Gastroesophageal sphincter (tissue), 4 donors: Measurements from ENCODE around the gene SAMD4A. TPM values are rescaled to one million over a fixed set of nuclear protein-coding genes. Genes with fewer than 3 reads are reported as not detected.

Experiments used
- ATAC-seq: fragments of 150-250 bp; one replicate; pipeline ENCODE4 v1.9.1; 2016; ENCODE audit warnings: mild to moderate bottlenecking, moderate library complexity
- H3K27ac ChIP-seq, 4 donors: fragments of 200-600 bp; sonication (generic) in 3 of 4; 1 replicate in 3 of 4; 2 replicates in 1 of 4; pipeline ENCODE4 v1.5.1; 2016 to 2019
- H3K27me3 ChIP-seq: fragments of 200-600 bp; sonication (generic); one replicate; pipeline ENCODE4 v1.5.1; 2019
- H3K36me3 ChIP-seq, 2 donors: fragments of 200-600 bp; sonication (generic); one replicate each; pipeline ENCODE4 v1.5.1; 2019; ENCODE audit warnings: control low read depth in 1 of 2
- H3K4me1 ChIP-seq, 3 donors: fragments of 200-600 bp; sonication (generic); 1 replicate in 2 of 3; 2 replicates in 1 of 3; pipeline ENCODE4 v1.5.1; 2016 to 2019; ENCODE audit warnings: control low read depth in 2 of 3
- H3K4me3 ChIP-seq, 2 donors: fragments of 200-600 bp; sonication (generic); one replicate each; pipeline ENCODE4 v1.5.1; 2019; ENCODE audit warnings: mild to moderate bottlenecking in 1 of 2, moderate library complexity in 1 of 2
- H3K9me3 ChIP-seq, 3 donors: fragments of 200-600 bp; sonication (generic); one replicate each; pipeline ENCODE4 v1.5.1; 2017 to 2019; ENCODE audit warnings: control low read depth in 2 of 3
- CTCF ChIP-seq, 4 experiments: fragments of 200-600 bp in 2 of 4; fragments of 450-650 bp in 2 of 4; sonication (generic) in 1 of 4; IDR thresholded peaks; one replicate each; pipeline ENCODE4 v1.5.1; 2017 to 2019; ENCODE audit warnings: antibody characterized with exemption in 4 of 4, mild to moderate bottlenecking in 2 of 4, moderate library complexity in 2 of 4
- EP300 ChIP-seq: sonication (generic); formaldehyde crosslinking; IDR thresholded peaks from one replicate; pipeline ENCODE4 v1.6.1; 2017; ENCODE audit warnings: antibody characterized with exemption, mild to moderate bottlenecking
- POLR2A ChIP-seq, 2 donors: fragments of 450-650 bp; IDR thresholded peaks; one replicate each; pipeline ENCODE4 v1.6.1; 2017; ENCODE audit warnings: antibody characterized with exemption in 2 of 2, mild to moderate bottlenecking in 2 of 2, moderate library complexity in 1 of 2
- POLR2AphosphoS5 ChIP-seq: sonication (generic); formaldehyde crosslinking; IDR thresholded peaks from one replicate; pipeline ENCODE4 v1.6.1; 2017; ENCODE audit warnings: antibody characterized with exemption
- WGBS, 2 donors: methylation state at CpG; one replicate each; pipeline ENCODE4 v1.1.5; 2018; ENCODE audit warnings: low coverage in 1 of 2; 5-methylcytosine and 5-hydroxymethylcytosine counted together
- total RNA-seq, 4 donors: library from RNA; depleted of rRNA; stranded (reverse); fragments of >200 nt; gene quantifications; one replicate each; pipeline ENCODE4 v1.1.0, GENCODE V29; 2016

SAMD4A gene
- total RNA-seq, 4 donors from 2014 or later = 65.2 to 163 (median 89.7) TPM

DNA sequence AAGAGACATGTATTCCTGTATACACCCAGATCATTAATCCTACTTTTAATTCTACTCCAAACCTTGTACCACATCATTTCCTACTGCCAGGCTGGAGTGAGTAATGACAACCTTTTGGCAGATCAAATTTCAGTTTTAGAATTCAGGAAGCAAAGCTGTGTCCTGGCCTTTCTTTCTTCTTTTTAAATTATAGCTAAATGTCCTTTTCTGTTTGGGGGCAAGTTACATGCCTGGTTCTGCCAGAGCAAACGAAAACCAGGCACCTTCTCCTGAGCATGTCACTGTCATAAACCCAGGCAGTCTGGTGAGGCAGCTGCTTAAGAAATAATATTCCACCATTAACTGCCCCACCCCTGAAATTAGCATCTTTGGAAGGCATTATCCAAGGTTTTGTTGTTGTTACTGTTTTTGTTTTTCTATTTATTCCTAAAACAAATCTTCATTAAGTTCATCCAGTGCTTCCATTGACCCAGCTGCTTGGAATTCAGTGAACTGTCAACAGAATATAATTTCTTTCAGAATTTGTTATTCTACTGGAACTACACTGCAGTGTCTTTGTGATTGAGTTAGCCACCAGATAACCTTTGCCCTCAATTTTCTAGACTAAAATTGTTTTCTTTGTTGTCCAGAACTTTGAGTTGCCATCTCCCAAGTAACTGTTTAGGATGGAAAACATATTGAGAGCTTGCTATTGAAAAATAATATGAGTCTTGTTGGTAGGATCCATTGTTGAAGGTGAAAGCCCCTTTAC lies 33.2 kb downstream of the SAMD4A start:
- Histone ChIP-seq H3K4me1 (peaks cover 0 to 21% (median 4%) of the 10 kb centered on the region in 3 donors), H3K9me3 (no peaks in the 10 kb centered on the region), H3K27ac (no peak overlapping the region), H3K27me3 (no peaks in the 10 kb centered on the region), H3K4me3 (no peak overlapping the region), H3K36me3 (no peaks in the 10 kb centered on the region)
- no peak for ATAC-seq
- TF ChIP-seq POLR2AphosphoS5 (no peak), POLR2A (IDR thresholded peaks at IDR 0.05) (no peak), CTCF (IDR thresholded peaks at IDR 0.05) (no peak), EP300 (no peak)
- 35 to 40% methylated on average over 1 of the region's 1 CpG for WGBS, 2 donors

DNA sequence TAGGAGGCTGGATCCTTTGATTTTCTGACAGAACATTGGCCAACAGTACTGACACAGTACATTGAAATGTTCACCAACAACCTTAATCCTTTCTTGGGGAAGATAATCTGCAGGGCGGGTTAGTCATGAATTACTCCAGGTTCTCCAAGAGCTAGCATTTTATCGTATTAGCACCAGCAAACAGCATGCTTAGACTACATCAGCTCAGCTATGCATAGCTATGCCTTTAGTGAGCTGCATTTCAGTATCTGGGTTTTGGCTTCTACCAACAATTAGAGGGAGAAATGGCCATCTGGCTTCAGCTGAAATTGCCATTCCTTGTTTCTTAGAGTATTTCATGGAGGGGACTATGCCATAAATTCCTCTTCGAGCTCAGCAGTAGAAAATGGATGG lies 33.8 kb downstream of the SAMD4A start:
- peaks cover 0 to 27% (median 4%) of the 10 kb centered on the region in 3 donors for H3K4me1 ChIP-seq
- H3K9me3 ChIP-seq = no peaks in the 10 kb centered on the region
- H3K4me3 ChIP-seq = no peak overlapping the region
- TF ChIP-seq EP300 = no peak
- no peak for TF ChIP-seq CTCF (IDR thresholded peaks at IDR 0.05)
- no peak for TF ChIP-seq POLR2AphosphoS5
- TF ChIP-seq POLR2A (IDR thresholded peaks at IDR 0.05) = no peak
- H3K27me3 ChIP-seq = no peaks in the 10 kb centered on the region
- no peak overlapping the region for H3K27ac ChIP-seq
- no peaks in the 10 kb centered on the region for H3K36me3 ChIP-seq
- WGBS, 2 donors = 88 to 100% methylated on average over 1 to 2 of the region's 3 CpGs
- ATAC-seq = no peak

DNA sequence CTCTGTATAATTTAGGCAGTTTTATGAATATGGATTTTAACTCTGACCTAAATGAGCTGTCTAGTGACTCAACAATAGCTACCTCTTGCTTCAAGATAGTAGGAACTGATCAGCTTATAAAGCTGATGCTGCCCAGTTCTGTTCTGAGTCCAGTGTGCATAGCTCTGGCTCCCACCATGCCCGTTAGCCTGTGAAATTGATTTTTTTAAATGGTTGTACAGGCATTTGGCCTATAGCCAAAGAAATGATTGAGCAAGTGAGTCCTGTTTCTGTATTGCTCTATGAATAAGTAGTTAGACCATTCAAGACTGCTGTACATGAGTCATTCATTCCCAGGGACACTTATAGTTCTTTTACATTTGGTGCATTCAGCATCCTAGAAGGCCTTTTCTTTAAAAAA lies 36.4 kb downstream of the SAMD4A start:
- Histone ChIP-seq H3K9me3 (no peaks in the 10 kb centered on the region), H3K4me3 (no peak overlapping the region), H3K36me3 (no peaks in the 10 kb centered on the region), H3K27ac (no peak overlapping the region), H3K4me1 (peaks cover 3 to 43% (median 15%) of the 10 kb centered on the region in 3 donors), H3K27me3 (no peaks in the 10 kb centered on the region)
- TF ChIP-seq POLR2A (IDR thresholded peaks at IDR 0.05) (no peak), CTCF (IDR thresholded peaks at IDR 0.05) (no peak), EP300 (no peak), POLR2AphosphoS5 (no peak)
- 73% methylated on average over 1 of the region's 1 CpG; no CpG with 5 or more reads in 1 of the 2 donors for WGBS, 2 donors
- no peak for ATAC-seq

DNA sequence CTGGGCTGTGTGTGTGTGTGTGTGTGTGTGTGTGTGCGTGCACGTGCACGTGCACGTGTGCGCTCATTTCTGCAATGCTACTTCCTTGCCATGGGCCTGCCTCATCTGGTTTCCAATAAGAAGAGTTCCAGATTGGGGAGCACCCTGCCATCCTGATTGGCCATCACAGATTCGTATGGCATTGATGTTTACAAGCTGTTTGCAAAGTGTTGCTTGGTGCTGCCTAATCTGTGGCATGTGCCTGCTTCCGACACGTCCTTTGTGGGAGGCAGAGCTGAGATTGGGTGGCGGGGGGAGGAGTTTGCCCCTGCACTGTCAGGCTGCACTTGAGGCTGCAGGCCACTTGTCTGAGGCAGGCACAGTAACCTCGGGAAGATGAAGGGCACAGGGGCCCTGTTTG lies 39.2 kb downstream of the SAMD4A start:
- peaks cover 7 to 34% (median 15%) of the 10 kb centered on the region in 3 donors for H3K4me1 ChIP-seq
- no peak overlapping the region for H3K4me3 ChIP-seq
- H3K9me3 ChIP-seq = no peaks in the 10 kb centered on the region
- TF ChIP-seq CTCF (IDR thresholded peaks at IDR 0.05) = peak in 1 of 4 experiments; percentile 29
- TF ChIP-seq POLR2AphosphoS5 = no peak
- no peak for ATAC-seq
- no peaks in the 10 kb centered on the region for H3K36me3 ChIP-seq
- 24 to 52% methylated on average over 6 to 8 of the region's 10 CpGs for WGBS, 2 donors
- peak overlapping the region; percentile 32 to 76 (median 60) for H3K27ac ChIP-seq
- no peaks in the 10 kb centered on the region for H3K27me3 ChIP-seq

DNA sequence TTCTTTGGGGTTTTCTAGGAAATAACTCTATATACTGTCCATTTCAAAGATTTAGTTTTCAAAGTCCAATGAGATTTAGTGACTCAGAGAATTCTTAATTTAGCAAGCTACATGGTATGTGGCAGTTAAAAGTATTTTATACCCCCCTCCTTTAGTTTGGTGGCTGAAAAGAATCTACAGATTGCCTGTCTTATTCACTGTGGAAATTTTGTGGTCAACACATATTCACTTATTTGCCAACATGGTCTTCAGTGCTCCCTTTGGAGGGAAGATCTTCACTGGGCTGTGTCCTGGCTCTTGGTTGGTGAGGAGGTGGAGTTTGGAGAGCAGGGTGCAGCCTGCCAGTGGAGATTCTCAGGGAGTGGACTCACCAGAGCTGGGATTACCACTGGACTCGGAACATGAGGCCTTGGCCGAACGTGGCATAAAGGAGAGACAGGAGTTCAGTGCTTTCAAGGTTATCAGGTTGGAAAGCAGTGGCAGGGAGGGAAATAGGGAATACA lies 39.8 kb downstream of the SAMD4A start:
- no peaks in the 10 kb centered on the region for H3K36me3 ChIP-seq
- H3K9me3 ChIP-seq = no peaks in the 10 kb centered on the region
- H3K27ac ChIP-seq = peak overlapping the region; percentile 32 to 76 (median 60)
- H3K27me3 ChIP-seq = no peaks in the 10 kb centered on the region
- ATAC-seq = peak; percentile 64
- TF ChIP-seq POLR2AphosphoS5 (no peak), CTCF (IDR thresholded peaks at IDR 0.05) (no peak), POLR2A (IDR thresholded peaks at IDR 0.05) (no peak), EP300 (no peak)
- WGBS, 2 donors = 50% methylated on average over 1 of the region's 3 CpGs; no CpG with 5 or more reads in 1 of the 2 donors
- no peak overlapping the region for H3K4me3 ChIP-seq
- H3K4me1 ChIP-seq = peaks cover 7 to 39% (median 17%) of the 10 kb centered on the region in 3 donors
